HCT116 (cell line): Measurements from ENCODE around the gene SLC29A1.

Experiments
- CEBPB ChIP-seq: IDR thresholded peaks from 2 replicates; pipeline ENCODE4 v1.6.1; 2012; ENCODE audit warnings: low read depth
- CTCF ChIP-seq, 3 experiments: fragments of 200-600 bp in 1 of 3; sonication (generic) in 1 of 3; IDR thresholded peaks in 2 of 3; conservative IDR thresholded peaks in 1 of 3; 2 replicates each; pipeline ENCODE4 v1.5.1; 2012 to 2017; ENCODE audit warnings: low read depth in 2 of 3, low read length in 2 of 3, antibody characterized with exemption in 1 of 3, borderline replicate concordance in 1 of 3, control low read depth in 1 of 3, mild to moderate bottlenecking in 1 of 3, mixed read lengths in 1 of 3, mixed run types in 1 of 3, moderate library complexity in 1 of 3; ENCODE audit not compliant: insufficient read depth in 1 of 3
- EGR1 ChIP-seq: IDR thresholded peaks from 2 replicates; pipeline ENCODE4 v1.6.1; 2012; ENCODE audit warnings: low read depth
- EZH2 ChIP-seq: fragments of 200-600 bp; sonication (generic); IDR thresholded peaks from 2 replicates; pipeline ENCODE4 v1.6.1; 2017; ENCODE audit warnings: antibody characterized with exemption, mixed run types
- MAX ChIP-seq: IDR thresholded peaks from 2 replicates; pipeline ENCODE4 v1.6.1; 2012
- POLR2A ChIP-seq: IDR thresholded peaks from 2 replicates; pipeline ENCODE4 v1.7.0; 2011; ENCODE audit warnings: borderline replicate concordance; ENCODE audit not compliant: insufficient read depth, insufficient read length; ENCODE audit errors: extremely low read depth
- POLR2AphosphoS5 ChIP-seq: IDR thresholded peaks from 2 replicates; pipeline ENCODE4 v1.6.1; 2011; ENCODE audit warnings: mild to moderate bottlenecking, low read depth, low read length, moderate library complexity
- REST ChIP-seq: IDR thresholded peaks from 2 replicates; pipeline ENCODE4 v1.6.1; 2012; ENCODE audit warnings: low read depth
- SRF ChIP-seq: IDR thresholded peaks from 2 replicates; pipeline ENCODE4 v1.6.1; 2012; ENCODE audit warnings: low read depth
- TCF7L2 ChIP-seq: IDR thresholded peaks from 2 replicates; pipeline ENCODE4 v1.7.0; 2011; ENCODE audit warnings: borderline replicate concordance, inconsistent platforms; ENCODE audit not compliant: insufficient read depth, insufficient read length; ENCODE audit errors: extremely low read depth
- YY1 ChIP-seq: IDR thresholded peaks from 2 replicates; pipeline ENCODE4 v1.6.1; 2011; ENCODE audit warnings: low read length, low read depth, moderate library complexity, mild to moderate bottlenecking; ENCODE audit not compliant: insufficient replicate concordance; ENCODE audit errors: extremely low read depth
- ZFX ChIP-seq: fragments of 450-650 bp; IDR thresholded peaks from 2 replicates; pipeline ENCODE4 v1.6.1; 2017

GRCh38 chr6:44219053-44219814 lies 4.2 kb upstream of the SLC29A1 start:
- no peak for TF ChIP-seq CTCF (IDR thresholded peaks at IDR 0.05 in 2 of 3, conservative IDR thresholded peaks at IDR 0.05 in 1 of 3; ENCODE audit: borderline replicate concordance in 1 of 3, insufficient read depth in 1 of 3, low read depth in 2 of 3, low read length in 2 of 3)
- TF ChIP-seq POLR2AphosphoS5 = peak; percentile 64; the same call in 1 of the 2 replicates
- no peak for TF ChIP-seq YY1
- peak; percentile 28 for TF ChIP-seq POLR2A
- no peak for TF ChIP-seq EGR1
- no peak for TF ChIP-seq SRF
- no peak for TF ChIP-seq REST
- TF ChIP-seq MAX = no peak
- peak; percentile 72 for TF ChIP-seq TCF7L2
- TF ChIP-seq CEBPB = no peak
- TF ChIP-seq EZH2 = no peak
- peak; percentile 37; the same call in 1 of the 2 replicates for TF ChIP-seq ZFX
